Left renal pelvis (tissue), 4 donors: ENCODE results near the gene FOLR2. TPM values are rescaled to one million over a fixed set of nuclear protein-coding genes. Genes with fewer than 3 reads are reported as not detected.
"Not testable (repeated sequence)": the region's sequence is repeated elsewhere in the genome, so short reads cannot be mapped to it uniquely, and the experiment has no call there.

ENCODE experiments used
- DNase-seq, 4 donors: peaks; one replicate each; pipeline ENCODE4 v3.0.0-alpha.2; 2013; ENCODE audit warnings: low read depth in 4 of 4, low spot score in 3 of 4
- polyA plus RNA-seq, 4 donors: library from polyadenylated mRNA; unstranded; fragments of 120-200 nt; gene quantifications; one replicate each; pipeline ENCODE4 v1.2.1, GENCODE V29; 2013; ENCODE audit not compliant: insufficient read length in 4 of 4

FOLR2 gene
- 10 to 100 TPM; 10.4 to 44.4 (median 12.1) TPM for polyA plus RNA-seq

DNA sequence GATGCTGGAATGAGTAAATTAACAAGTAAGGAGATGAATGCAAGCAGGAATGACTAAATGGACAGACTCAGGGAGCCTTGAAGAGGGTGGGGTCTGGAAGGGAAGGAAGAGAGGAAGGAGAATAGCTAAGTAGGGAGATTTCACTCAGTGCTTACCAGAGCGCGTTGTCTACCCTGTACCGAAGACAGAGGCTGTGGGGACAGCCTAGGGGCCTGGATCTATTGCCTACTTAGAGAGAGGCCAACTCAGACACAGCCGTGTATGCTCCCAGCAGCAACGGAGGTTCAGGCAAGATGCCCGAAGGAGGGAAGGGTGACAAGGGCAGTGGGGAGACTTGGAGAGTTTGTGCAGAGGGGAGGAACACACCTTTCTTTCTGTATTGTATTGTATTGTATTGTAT lies at the start of gene FOLR2:
TSS of gene FOLR2 (plus strand) at position 157 of the 400 bp plus-strand sequence. CDS start 1,791 bp downstream, outside the sequence.
- no peak for DNase-seq

DNA sequence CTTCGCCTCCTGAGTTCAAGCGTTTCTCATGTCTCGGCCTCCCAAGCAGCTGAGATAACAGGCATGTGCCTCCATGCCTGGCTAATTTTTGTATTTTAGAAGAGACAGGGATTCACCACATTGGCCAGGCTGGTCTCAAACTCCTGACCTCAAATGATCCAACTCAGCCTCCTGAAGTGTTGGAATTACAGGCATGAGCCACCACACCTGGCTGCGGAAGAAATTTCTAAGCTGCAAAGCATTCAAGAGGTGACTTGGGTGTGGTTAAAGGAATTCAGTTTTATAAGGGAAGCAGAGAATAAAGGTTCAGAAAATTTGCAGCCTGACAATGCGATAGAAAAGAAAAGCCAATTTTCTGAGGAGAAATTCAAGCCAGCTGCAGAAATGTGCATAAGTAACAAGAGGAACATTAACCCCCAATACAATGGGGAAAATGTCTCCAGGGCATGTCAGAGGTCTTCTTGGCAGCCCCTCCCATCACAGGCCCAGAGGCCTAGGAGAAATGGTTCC lies 47.5 kb upstream of the FOLR2 start:
- DNase-seq: not testable (repeated sequence)

DNA sequence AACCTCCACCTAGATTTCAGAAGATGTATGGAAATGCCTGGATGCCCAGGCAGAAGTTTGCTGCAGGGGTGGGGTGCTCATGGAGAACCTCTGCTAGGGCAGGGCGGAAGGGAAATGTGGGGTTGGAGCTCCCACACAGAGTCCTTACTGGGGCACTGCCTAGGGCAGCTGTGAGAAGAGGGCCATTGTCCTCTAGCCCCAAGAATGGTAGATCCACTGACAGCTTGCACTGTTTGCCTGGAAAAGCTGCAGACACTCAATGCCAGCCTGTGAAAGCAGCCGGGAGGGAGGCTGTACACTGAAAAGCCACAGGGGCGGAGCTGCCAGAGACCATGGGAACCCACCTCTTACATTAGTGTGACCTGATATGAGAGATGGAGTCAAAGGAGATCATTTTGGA lies 46.8 kb upstream of the FOLR2 start:
- DNase-seq: not testable (repeated sequence)

DNA sequence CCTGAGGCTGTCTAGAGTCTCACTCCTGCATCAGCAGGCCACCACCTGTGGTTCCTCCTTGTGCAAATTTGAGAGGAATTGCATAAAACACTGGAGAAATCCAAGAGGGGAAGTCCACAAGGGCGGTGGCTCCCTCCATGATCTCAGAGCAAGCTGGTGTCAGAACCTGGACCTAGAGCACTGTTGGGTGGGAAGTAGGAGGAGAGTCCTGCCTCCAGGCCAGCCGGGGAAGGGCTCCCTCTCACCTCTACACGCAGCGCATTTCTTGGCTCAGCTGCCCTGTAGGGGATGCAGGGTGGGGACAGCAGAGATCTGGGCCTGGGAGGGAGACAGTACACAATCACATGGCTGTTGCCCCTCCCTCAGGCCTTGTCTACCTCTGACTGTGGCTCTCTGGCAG lies 44.6 kb upstream of the FOLR2 start:
- not testable (repeated sequence) for DNase-seq

DNA sequence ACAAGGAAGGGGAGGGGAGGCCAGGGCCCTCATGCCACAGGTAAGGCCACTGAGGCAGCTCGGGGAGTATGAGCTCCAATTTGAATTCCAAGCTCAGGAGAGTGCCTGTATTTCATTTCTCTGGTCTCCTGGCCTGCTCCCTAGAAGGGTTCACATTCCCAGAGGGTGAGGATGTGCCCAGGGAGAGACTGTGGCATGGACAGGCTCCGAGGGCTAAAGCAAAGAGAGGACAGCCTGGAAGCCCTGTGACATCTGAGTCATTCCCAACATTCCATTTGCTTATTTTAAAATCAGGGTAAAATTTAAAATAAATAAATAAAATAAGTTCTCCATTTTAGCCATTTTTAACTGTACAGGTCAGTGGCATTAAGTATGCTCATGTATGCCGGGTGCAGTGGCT lies 43.3 kb upstream of the FOLR2 start:
- no peak for DNase-seq

DNA sequence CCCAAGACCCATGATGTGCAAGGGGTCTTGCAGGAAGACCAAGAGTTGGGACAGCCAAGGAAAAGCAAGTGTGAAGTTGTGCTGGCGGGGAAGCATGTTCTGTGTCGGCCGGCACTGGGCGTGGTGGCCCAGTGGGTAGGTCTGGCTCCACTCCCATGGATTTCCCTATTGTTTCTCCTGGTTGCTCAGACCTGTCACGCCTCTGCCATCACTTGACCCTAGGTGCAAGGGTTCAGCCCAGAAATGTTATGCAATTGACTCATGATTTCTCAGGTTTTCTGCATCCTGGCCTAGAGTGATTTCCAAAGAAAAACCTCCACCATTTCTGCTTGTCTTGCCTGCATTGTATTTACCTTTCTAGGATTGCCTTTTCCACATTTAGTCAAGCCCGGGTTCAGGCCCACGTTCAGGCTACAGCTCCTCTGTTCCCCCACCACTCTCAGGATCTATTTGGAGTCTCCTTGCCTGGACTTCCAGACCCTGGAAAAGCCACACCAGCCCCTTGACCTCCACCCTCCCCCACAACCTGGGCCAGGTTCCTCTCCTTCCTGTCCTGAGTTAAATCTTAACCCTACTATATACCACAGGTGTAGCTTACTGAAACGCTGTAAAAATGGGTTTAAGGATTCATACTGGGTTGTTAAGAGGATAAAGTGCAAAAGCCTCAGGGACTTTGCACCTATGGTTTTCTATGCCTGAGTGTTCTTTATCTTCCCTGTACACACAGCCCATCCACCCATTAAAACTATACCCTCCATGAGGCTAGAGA lies 42.1 kb upstream of the FOLR2 start:
- DNase-seq: no peak

DNA sequence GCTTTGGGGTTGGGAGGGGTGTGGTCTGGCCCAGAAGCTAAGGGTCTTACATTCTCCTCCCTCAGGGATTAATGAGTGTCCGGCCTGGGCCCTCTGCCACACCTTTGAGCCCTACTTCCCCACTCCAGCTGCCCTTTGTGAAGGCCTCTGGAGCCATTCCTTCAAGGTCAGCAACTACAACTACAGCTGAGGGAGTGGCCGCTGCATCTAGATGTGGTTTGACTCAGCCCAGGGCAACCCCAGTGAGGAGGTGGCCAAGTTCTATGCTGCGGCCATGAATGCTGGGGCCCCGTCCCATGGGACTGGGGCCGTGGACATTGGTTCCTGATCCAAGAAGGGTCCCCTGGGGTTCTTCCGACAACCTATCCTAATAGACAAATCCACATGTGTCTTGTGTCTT lies 38.9 kb upstream of the FOLR2 start:
- no peak for DNase-seq

DNA sequence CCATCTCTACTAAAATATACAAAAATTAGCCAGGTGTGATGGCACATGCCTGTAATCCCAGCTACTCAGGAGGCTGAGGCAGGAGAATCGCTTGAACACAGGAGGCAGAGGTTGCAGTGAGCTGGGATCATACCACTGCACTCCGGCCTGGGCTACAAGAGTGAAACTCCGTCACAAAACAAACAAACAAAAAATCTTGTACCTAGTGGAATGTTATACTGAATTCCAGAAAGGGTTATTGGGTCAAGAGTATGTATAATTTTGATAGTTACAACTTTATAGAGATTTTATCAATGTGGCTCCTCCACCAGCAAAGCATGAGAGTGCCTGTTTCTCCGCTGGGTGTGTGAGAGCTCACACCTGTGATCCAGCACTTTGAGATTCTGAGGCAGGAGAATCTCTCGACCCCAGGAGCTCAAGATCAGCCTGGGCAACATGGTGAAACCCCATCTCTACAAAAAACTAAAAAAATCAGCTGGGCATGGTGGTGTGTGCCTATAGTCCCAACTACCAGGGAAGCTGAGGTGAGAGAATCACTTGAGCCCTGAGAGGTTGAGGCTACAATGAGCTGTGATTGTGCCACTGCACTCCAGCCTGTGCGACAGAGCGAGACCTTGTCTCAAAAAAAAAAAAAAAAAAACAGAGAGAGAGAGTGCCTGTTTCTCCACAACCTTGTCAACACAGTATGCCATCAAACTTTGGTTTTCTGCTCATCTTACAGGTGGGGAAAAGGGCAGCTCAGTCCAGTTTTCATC lies 37.4 kb upstream of the FOLR2 start:
- DNase-seq: no peak

DNA sequence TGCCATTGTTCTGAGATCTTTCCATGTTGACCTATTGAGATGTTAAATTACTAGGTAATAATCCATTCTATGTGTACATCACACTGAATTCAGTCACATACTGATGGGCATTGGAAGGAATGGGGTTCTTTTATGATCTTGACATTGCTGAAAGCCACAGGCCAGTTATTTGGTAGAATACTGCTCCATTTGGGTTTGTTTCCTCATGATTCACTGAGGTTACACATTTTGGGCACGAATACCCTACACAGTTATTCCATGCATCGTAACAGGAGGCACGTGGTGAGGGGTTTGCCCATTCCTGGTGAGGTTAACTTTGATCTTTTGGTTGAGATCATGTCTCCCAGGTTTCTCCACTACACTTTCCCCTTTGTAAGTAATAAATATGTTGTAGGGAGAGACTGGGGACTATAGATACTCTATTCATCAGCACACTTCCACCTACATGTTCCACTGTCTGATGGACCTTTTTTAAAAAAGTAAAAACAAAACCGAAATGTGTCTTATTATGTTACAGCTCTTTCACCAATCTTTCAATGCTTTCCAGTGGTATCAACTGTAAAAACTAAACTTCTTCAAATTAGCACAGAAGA lies 36.7 kb upstream of the FOLR2 start:
- no peak for DNase-seq

DNA sequence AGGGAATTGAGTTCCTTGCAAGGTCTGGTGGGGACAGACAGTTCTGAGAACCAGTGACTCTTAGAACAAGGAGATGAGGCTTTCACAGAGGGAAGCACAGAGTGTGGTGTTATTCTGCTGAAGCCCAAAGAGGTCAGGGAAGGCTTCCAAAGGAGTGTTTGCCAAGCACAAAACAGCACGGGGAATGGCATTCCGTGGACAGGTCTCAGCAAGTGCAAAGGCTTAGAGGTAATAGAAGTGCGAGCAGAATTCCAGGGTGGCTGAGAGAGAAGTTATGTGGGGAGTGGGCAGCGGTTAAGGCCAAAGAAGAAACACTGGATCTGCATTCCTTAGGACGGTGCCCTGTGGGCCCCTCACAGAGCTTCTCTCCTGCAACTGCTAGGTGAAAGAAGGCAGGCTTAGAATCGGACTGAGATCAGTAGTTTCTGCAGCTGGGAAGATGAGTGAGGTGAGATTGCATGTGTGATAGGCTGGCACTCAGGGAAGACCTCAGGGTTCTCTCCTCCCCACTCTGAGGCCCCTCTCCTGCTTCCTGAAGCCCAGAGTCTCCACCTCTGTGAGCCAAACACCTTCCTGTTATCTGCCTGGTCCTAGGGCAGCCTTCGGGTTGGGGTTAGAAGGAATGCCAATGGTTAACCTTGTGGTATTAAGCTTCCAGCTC lies 35.6 kb upstream of the FOLR2 start:
- not testable (repeated sequence) for DNase-seq

DNA sequence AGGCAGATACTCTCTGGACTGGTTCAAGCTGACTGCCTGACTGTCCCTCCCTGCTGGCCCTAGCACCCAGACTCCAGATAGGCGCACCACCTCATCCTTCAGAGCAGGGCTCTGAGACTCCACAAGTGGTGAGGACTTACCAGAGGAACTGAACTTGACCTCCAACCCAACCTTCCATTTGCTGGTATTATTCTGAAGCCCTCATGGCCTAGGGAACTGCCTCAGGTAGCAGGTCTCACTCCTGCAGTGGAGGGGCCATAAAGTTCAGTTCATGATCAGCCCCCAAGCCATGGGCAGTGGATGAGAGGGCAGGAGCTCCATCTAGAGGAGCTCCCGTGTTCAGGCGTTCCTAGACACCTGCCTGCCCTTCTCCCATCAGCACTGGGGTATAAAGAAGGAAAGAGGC lies 35.0 kb upstream of the FOLR2 start:
- not testable (repeated sequence) for DNase-seq

DNA sequence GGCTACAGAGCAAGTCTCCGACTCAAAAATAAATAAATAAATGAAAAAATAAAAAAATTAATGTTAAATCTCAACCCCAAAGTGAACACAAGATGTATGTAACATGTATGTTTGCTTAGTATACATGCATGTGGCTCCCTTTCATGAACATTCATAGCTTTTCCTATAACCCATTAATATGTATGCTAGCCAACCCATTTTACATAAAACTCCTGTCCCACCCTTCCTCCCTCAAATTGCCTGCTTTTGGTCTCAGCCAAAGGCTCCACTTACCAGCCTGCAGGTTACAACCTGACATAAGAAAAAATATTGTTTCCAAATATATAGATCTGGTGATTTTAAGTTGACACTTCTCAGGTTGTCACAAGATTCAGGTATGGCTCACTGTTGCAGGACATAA lies 28.3 kb upstream of the FOLR2 start:
- no peak for DNase-seq

DNA sequence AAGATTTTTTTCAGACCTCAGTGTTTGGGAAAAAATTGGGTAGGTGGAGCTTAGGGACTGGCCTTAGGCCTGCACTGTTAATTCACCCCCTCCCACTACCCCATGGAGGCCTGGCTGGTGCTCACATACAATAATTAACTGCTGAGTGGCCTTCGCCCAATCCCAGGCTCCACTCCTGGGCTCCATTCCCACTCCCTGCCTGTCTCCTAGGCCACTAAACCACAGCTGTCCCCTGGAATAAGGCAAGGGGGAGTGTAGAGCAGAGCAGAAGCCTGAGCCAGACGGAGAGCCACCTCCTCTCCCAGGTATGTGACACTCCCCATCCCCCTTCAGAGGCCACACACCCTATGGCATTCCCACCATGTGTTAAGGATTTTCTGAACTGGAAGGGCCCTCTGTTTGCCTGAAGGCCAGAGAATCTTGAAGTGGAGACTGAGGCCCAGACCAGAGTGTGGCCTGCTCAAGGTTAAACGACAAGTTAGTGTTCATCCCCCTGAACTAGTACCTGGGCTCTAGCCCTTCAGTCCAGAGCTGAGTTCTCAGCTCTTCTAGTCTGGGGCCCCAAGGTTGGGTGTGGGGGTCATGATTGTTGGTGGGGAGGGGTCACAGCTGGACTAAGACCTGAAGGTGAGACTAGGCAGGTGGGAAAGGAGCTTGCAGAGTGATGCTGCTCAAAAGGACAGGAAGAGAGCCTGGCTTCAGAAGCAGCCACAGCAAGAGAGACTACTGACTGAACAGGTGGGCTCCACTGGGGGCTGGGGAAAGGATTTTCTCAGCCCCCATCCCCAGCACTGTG lies 26.9 kb upstream of the FOLR2 start:
- peak in 3 of 4 donors; percentile 40 to 46 (median 43) for DNase-seq

DNA sequence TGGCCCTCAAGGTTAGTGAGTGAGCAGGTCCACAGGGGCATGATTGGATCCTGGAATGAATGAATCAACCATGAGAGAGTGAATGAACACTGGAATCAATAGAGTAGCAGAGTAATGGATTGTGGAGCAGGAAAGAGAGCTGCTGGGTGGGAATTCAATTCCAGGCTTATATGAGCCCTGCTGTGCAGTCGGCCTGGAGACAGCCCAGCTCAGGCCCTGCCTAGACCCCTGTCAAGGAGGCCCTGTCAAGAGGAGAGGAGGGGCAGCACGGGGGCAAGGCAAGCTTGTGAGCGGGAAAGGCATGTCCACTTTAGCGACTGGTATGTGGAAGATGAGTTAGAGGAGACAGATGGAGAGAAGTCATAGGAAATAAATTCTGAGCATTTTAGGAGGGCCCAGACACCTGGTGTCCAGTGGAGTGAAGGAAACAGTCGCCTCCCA lies 25.9 kb upstream of the FOLR2 start:
- no peak for DNase-seq

DNA sequence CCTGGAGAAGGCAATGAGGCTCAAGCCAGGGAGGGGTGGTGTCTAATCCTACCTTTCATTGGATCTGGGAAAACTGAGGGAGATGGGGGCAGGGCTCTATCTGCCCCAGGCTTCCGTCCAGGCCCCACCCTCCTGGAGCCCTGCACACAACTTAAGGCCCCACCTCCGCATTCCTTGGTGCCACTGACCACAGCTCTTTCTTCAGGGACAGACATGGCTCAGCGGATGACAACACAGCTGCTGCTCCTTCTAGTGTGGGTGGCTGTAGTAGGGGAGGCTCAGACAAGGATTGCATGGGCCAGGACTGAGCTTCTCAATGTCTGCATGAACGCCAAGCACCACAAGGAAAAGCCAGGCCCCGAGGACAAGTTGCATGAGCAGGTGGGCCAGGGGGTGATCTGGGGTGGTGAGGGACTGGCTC lies 24.6 kb upstream of the FOLR2 start, which contains the start of gene FOLR1:
TSS of gene FOLR1 (plus strand) at position 180 of the 421 bp plus-strand sequence. CDS start at position 214, 34 bp downstream.
- DNase-seq: no peak

DNA sequence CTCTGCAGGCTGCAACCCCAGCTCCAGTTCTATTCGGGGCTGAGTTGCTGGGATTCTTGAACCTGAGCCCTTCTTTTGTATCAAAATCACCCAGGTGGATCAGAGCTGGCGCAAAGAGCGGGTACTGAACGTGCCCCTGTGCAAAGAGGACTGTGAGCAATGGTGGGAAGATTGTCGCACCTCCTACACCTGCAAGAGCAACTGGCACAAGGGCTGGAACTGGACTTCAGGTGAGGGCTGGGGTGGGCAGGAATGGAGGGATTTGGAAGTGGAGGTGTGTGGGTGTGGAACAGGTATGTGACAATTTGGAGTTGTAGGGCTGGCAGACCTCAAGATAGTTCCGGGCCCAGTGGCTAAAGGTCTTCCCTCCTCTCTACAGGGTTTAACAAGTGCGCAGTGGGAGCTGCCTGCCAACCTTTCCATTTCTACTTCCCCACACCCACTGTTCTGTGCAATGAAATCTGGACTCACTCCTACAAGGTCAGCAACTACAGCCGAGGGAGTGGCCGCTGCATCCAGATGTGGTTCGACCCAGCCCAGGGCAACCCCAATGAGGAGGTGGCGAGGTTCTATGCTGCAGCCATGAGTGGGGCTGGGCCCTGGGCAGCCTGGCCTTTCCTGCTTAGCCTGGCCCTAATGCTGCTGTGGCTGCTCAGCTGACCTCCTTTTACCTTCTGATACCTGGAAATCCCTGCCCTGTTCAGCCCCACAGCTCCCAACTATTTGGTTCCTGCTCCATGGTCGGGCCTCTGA lies 20.9 kb upstream of the FOLR2 start:
- DNase-seq: no peak

DNA sequence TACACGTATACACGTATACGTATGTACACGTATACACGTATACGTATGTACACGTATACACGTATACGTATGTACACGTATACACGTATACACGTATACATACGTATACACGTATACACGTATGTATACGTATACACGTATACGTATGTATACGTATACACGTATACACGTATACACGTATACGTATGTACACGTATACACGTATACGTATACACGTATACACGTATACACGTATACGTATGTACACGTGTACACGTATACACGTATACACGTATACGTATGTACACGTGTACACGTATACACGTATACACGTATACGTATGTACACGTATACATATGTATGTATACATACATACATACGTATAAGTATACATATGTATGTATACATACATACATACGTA lies 15.1 kb upstream of the FOLR2 start:
- DNase-seq: not testable (repeated sequence)

DNA sequence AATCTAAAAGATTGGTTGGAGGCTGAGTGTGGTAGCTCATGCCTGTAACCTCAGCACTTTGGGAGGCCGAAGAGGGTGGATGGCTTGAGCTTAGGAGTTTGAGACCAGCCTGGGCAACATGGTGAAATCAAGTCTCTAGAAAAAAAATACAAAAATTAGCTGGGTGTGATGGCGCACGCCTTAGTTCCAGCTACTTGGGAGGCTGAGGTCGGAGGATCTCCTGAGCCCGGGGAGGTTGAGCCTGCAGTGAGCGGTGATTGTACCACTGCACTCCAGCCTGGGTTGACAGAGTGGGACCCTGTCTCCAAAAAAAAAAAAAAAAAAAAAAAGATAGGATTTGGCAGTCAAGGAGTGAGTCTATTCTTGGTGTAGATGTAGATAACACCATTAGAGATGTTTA lies 14.0 kb upstream of the FOLR2 start:
- no peak for DNase-seq

DNA sequence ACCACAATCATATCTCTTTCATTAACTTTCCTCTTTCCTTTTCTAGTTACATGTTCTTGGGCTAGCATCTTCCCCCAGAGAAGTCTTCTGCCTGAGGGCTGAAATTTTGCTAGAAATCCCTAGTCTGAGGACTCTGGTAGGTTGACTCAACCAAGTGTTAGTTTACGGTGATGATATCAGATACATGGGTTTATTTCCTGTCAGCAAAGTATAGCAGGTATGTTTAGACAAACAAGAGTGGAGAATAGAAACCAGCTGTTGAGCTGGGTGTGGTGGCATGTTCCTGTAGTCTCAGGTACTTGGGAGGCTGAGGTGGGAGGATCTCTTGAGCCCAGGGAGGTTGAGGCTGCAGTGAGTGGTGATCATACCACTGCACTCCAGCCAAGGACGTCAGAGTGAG lies 13.4 kb upstream of the FOLR2 start:
- no peak for DNase-seq
